ENCODE results near the gene FBN1. TPM values are rescaled to one million over a fixed set of nuclear protein-coding genes. Genes with fewer than 3 reads are reported as not detected.
A peak's percentile ranks its signal among the peaks of the same experiment; 100 is the strongest.

The FBN1 gene
- total RNA-seq, 4 donors from 2014 or later, result 113 to 147 (median 120) TPM

DNA sequence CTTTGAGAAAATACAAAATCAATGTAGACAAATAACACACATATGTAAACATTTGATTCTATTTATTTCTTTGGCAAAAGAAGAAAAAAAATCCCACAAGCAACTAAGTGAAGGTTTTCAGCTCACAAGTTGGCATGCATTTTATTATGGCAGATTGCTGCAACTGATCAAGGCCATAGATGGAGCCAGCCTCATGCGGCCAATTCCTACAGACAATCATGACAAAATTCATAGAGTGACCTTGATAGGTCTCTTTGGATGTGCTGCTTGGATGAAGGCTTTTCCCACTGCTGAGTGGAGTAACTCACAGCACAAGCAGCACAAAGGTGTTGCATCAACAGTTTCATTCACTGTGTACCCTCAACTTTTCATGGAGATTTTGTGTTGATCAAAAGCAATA lies 22.1 kb downstream of the FBN1 start:
- DNase-seq, result no peak
- H3K9me3 ChIP-seq, result no peaks in the 10 kb centered on the region
- H3K36me3 ChIP-seq, result no peaks in the 10 kb centered on the region
- intact Hi-C loops (cut with DNase I), result no loop called here
- H3K27ac ChIP-seq, result peak overlapping the region in 1 of 3 donors; percentile 64
- H3K4me1 ChIP-seq, result peaks cover 23 to 54% of the 10 kb centered on the region in 2 donors
- 97 to 100% methylated on average over 1 of the region's 1 CpG for WGBS, 2 donors
- TF ChIP-seq, protein P1, sequence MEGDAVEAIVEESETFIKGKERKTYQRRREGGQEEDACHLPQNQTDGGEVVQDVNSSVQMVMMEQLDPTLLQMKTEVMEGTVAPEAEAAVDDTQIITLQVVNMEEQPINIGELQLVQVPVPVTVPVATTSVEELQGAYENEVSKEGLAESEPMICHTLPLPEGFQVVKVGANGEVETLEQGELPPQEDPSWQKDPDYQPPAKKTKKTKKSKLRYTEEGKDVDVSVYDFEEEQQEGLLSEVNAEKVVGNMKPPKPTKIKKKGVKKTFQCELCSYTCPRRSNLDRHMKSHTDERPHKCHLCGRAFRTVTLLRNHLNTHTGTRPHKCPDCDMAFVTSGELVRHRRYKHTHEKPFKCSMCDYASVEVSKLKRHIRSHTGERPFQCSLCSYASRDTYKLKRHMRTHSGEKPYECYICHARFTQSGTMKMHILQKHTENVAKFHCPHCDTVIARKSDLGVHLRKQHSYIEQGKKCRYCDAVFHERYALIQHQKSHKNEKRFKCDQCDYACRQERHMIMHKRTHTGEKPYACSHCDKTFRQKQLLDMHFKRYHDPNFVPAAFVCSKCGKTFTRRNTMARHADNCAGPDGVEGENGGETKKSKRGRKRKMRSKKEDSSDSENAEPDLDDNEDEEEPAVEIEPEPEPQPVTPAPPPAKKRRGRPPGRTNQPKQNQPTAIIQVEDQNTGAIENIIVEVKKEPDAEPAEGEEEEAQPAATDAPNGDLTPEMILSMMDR (IDR thresholded peaks at IDR 0.05), result no peak
- TF ChIP-seq POLR2A (IDR thresholded peaks at IDR 0.05), result no peak
- no peak overlapping the region for H3K4me3 ChIP-seq (replicated peaks in 1 of 3)
- no peaks in the 10 kb centered on the region for H3K27me3 ChIP-seq

DNA sequence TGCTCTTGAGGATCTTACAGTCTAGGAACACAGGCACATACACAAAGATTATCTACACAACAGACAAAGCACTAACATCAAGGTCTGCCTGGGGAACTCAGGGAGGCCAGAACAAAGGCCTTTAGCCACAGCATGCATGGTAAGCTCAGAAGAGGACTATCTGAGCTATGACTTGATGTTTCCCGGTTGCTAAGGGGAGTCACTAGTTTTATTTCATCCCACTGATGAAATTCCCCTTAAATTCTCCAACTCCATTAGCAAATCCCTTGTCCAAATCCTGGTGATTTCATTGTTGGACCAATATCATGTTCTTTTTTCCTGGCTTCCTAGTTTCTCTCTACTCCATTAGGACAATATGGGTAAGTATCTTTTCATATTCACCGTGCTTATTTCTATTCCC lies 23.3 kb downstream of the FBN1 start:
- Histone ChIP-seq H3K27ac (no peak overlapping the region), H3K9me3 (no peaks in the 10 kb centered on the region), H3K27me3 (no peaks in the 10 kb centered on the region), H3K36me3 (no peaks in the 10 kb centered on the region), H3K4me3 (replicated peaks in 1 of 3) (no peak overlapping the region), H3K4me1 (peaks cover 21 to 48% of the 10 kb centered on the region in 2 donors)
- 84 to 90% methylated on average over 2 of the region's 2 CpGs for WGBS, 2 donors
- intact Hi-C loops (cut with DNase I), result no loop called here
- TF ChIP-seq POLR2A (IDR thresholded peaks at IDR 0.05), result no peak
- TF ChIP-seq, protein P1 (IDR thresholded peaks at IDR 0.05), result no peak
- DNase-seq, result no peak

DNA sequence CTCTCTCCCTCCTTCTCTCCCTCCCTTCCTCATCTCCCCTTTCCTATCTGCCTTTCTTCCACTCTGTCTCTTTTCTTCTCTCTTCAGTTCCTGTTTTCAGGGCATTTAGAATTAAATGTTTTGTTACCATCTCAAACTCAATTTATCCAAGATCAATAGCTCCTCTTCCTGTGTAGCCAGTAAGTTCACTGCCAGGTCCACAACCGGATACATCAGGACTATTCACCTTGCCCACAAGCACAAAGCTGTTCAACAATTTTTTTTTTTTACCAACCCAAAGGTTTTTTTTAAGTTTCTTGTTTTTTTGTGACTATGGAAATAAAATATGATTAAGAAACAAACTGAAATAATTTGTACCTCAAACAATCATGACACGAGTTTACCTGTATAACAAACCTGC lies 26.1 kb downstream of the FBN1 start:
- no peak overlapping the region for H3K27ac ChIP-seq
- no peaks in the 10 kb centered on the region for H3K36me3 ChIP-seq
- H3K4me1 ChIP-seq, result peaks cover 24 to 34% of the 10 kb centered on the region in 2 donors
- DNase-seq, result no peak
- no peak for TF ChIP-seq POLR2A (IDR thresholded peaks at IDR 0.05)
- TF ChIP-seq, protein P1 (IDR thresholded peaks at IDR 0.05), result no peak
- no peak overlapping the region for H3K4me3 ChIP-seq (replicated peaks in 1 of 3)
- H3K9me3 ChIP-seq, result no peaks in the 10 kb centered on the region
- 90 to 91% methylated on average over 2 of the region's 2 CpGs for WGBS, 2 donors
- intact Hi-C loops (cut with DNase I), result no loop called here
- H3K27me3 ChIP-seq, result no peaks in the 10 kb centered on the region

DNA sequence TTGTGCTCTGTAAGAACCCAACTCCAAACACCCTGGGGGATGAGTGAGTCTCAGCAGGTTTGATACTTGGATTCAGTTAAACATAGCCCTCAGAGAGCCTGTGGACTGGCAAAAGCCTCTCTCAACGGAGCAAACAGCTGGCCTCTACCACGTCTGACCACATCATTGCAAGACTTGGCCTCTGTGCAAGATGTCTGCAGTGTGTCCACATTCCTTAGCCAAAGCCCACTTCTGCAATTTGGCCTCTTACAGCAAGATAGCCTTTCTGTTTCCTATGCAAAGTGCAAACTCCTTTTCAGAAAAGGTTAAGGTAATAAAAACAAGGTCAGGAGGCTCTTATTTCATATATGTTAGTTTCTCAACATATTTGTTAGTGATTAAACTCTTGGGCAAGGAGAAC lies 27.9 kb downstream of the FBN1 start:
- TF ChIP-seq POLR2A (IDR thresholded peaks at IDR 0.05), result no peak
- TF ChIP-seq, protein P1 (IDR thresholded peaks at IDR 0.05), result no peak
- H3K4me1 ChIP-seq, result peaks cover 21 to 23% of the 10 kb centered on the region in 2 donors
- WGBS, 2 donors, result 14 to 20% methylated on average over 2 of the region's 2 CpGs
- no peaks in the 10 kb centered on the region for H3K27me3 ChIP-seq
- H3K27ac ChIP-seq, result peak overlapping the region in 1 of 3 donors; percentile 43
- H3K4me3 ChIP-seq (replicated peaks in 1 of 3), result no peak overlapping the region
- no peaks in the 10 kb centered on the region for H3K9me3 ChIP-seq
- intact Hi-C loops (cut with DNase I), result no loop called here
- no peaks in the 10 kb centered on the region for H3K36me3 ChIP-seq
- peak; percentile 40 to 49 for DNase-seq

DNA sequence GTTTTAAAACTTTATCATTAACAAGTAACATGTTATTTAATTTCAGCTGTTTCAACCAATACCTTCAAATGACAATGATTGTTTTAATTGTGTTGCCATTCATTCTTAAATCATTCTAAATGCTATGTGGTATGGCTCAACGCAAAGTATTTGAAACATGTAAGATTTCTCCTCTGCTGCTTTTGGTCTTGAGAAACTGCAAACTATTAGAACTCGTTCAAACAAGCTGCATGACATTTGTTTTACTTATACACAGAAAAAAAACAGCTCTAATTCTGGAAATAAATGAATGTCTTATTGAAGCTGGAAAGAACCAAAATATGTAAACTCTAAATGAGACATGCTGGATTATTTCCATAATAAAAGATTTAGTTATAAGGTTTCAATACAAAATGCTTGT lies 29.3 kb downstream of the FBN1 start:
- Histone ChIP-seq H3K4me1 (peaks cover 21 to 24% of the 10 kb centered on the region in 2 donors), H3K9me3 (no peaks in the 10 kb centered on the region), H3K27ac (no peak overlapping the region), H3K27me3 (no peaks in the 10 kb centered on the region), H3K36me3 (no peaks in the 10 kb centered on the region), H3K4me3 (replicated peaks in 1 of 3) (no peak overlapping the region)
- 54 to 55% methylated on average over 2 of the region's 2 CpGs for WGBS, 2 donors
- no peak for DNase-seq
- intact Hi-C loops (cut with DNase I), result no loop called here
- TF ChIP-seq, protein P1 (IDR thresholded peaks at IDR 0.05), result no peak
- TF ChIP-seq POLR2A (IDR thresholded peaks at IDR 0.05), result no peak

Measured in thyroid gland (tissue), 4 donors.